ENCODE results near the gene CCL21.
A peak's percentile ranks its signal among the peaks of the same experiment; 100 is the strongest.

- peak in 1 of 3 donors; percentile 41 for TF ChIP-seq CTCF (IDR thresholded peaks at IDR 0.05)
- TF ChIP-seq POLR2A (IDR thresholded peaks at IDR 0.05): no peak
These were observed 34.8 kb downstream of the CCL21 start for GRCh38 chr9:34675048-34675714.
